K562 (cell line): ENCODE results near the gene FUNDC2. TPM values are rescaled to one million over a fixed set of nuclear protein-coding genes. Genes with fewer than 3 reads are reported as not detected.

Experiments
- CREM ChIP-seq: IDR thresholded peaks from 2 replicates; pipeline ENCODE4 v1.6.1; 2014; ENCODE audit warnings: antibody characterized with exemption, low read depth
- DACH1 ChIP-seq: fragments of 450-650 bp; IDR thresholded peaks from 2 replicates; pipeline ENCODE4 v1.6.1; 2018; ENCODE audit not compliant: partially characterized antibody
- GABPB1 ChIP-seq: sonication (generic); formaldehyde crosslinking; IDR thresholded peaks from 2 replicates; pipeline ENCODE4 v1.8.0; 2022; ENCODE audit warnings: mild to moderate bottlenecking, missing genetic modification reagents
- HLTF ChIP-seq: fragments of 450-650 bp; IDR thresholded peaks from 2 replicates; pipeline ENCODE4 v1.6.1; 2016
- MEIS2 ChIP-seq: fragments of 450-650 bp; IDR thresholded peaks from 2 replicates; pipeline ENCODE4 v1.6.1; 2014; ENCODE audit warnings: mild to moderate bottlenecking; ENCODE audit not compliant: partially characterized antibody
- MTA1 ChIP-seq: fragments of 450-650 bp; IDR thresholded peaks from 2 replicates; pipeline ENCODE4 v1.6.1; 2017; ENCODE audit warnings: borderline replicate concordance
- MYBL2 ChIP-seq, 2 experiments: fragments of 450-650 bp in 1 of 2; sonication (generic) in 1 of 2; formaldehyde crosslinking in 1 of 2; IDR thresholded peaks; 2 replicates each; pipeline versions ENCODE4 v1.6.1 to v1.8.1; 2017 to 2022; ENCODE audit warnings: borderline replicate concordance in 1 of 2, inconsistent platforms in 1 of 2, low read depth in 1 of 2, mild to moderate bottlenecking in 1 of 2, missing genetic modification reagents in 1 of 2, moderate library complexity in 1 of 2
- MYC ChIP-seq, 2 experiments: fragments of 250-450 bp in 1 of 2; sonication (Bioruptor Pico) in 1 of 2; IDR thresholded peaks; 2 replicates each; pipeline versions ENCODE4 v1.5.1 to v1.6.1; 2012 to 2021; ENCODE audit warnings: low read depth in 2 of 2, borderline replicate concordance in 1 of 2, improper control_type of control experiment in 1 of 2, low read length in 1 of 2, mild to moderate bottlenecking in 1 of 2, moderate library complexity in 1 of 2
- NFIC ChIP-seq: fragments of 450-650 bp; IDR thresholded peaks from 2 replicates; pipeline ENCODE4 v1.6.1; 2017; ENCODE audit warnings: mild to moderate bottlenecking, inconsistent platforms
- SAFB2 ChIP-seq: fragments of 200-400 bp; formaldehyde crosslinking; IDR thresholded peaks from 2 replicates; pipeline ENCODE4 v1.6.1; 2018; ENCODE audit warnings: borderline replicate concordance, low read length, low read depth, moderate library complexity; ENCODE audit not compliant: severe bottlenecking
- ZNF212 ChIP-seq: fragments of 450-650 bp; formaldehyde crosslinking; IDR thresholded peaks from 2 replicates; pipeline ENCODE4 v1.4.0; 2020; ENCODE audit warnings: mild to moderate bottlenecking
- polyA plus RNA-seq, 8 experiments: library from polyadenylated mRNA; depleted of rRNA in 4 of 8; stranded (reverse) in 5 of 8; unstranded in 3 of 8; fragments of >200 nt; fragmentation: Nextera tagmentation in 2 of 8; fragmentation: Illumina TruSeq in 1 of 8; extraction: Ambion mirVana in 2 of 8; extraction: Trizol in 1 of 8; gene quantifications; 2 replicates each; pipeline versions ENCODE4 v1.2.1 to v1.2.3, GENCODE V29; 2011 to 2014; ENCODE audit warnings: inconsistent platforms in 1 of 8, missing spikeins in 1 of 8
- total RNA-seq, 7 experiments: library from RNA; depleted of rRNA in 6 of 7; stranded (reverse); fragments of >200 nt in 6 of 7; fragmentation: Illumina TruSeq in 2 of 7; extraction: Trizol in 2 of 7; gene quantifications; 2 replicates each; pipeline versions ENCODE4 v1.2.1 to v1.2.3, GENCODE V29; 2011 to 2021; ENCODE audit warnings: low replicate concordance in 1 of 7
- TF ChIP-seq, protein P1 (sequence below): fragments of 250-450 bp; sonication (Bioruptor Pico); IDR thresholded peaks from 2 replicates; pipeline ENCODE4 v1.5.0; 2022; ENCODE audit warnings: mild to moderate bottlenecking
- TF ChIP-seq, protein P2 (sequence below): fragments of 450-650 bp; formaldehyde crosslinking; IDR thresholded peaks from 2 replicates; pipeline ENCODE4 v1.4.0; 2020; ENCODE audit warnings: mild to moderate bottlenecking, mixed read lengths
- TF ChIP-seq, protein P3 (sequence below), 3 experiments: IDR thresholded peaks in 2 of 3; conservative IDR thresholded peaks in 1 of 3; 2 replicates each; pipeline ENCODE4 v1.5.1; 2011 to 2012; ENCODE audit warnings: low read length in 3 of 3, mild to moderate bottlenecking in 3 of 3, control low read depth in 2 of 3, improper control_type of control experiment in 1 of 3, inconsistent platforms in 1 of 3, low read depth in 1 of 3, mixed read lengths in 1 of 3, moderate library complexity in 1 of 3; ENCODE audit not compliant: insufficient read depth in 2 of 3
- TF ChIP-seq, protein P4 (sequence below): IDR thresholded peaks from 2 replicates; pipeline ENCODE4 v1.6.1; 2011; ENCODE audit warnings: borderline replicate concordance, low read depth, mild to moderate bottlenecking, moderate library complexity, low read length; ENCODE audit not compliant: insufficient read depth, poor library complexity, severe bottlenecking
- TF ChIP-seq, protein P5 (sequence below): fragments of 250-450 bp; sonication (Bioruptor Pico); IDR thresholded peaks from 2 replicates; pipeline ENCODE4 v1.5.0; 2021

The FUNDC2 gene
- total and polyA plus RNA-seq, 9 of the 15 experiments (the other 6 are each of a cell fraction or from before 2014, with no cell fraction given): 50.6 to 235 (median 123) TPM

DNA sequence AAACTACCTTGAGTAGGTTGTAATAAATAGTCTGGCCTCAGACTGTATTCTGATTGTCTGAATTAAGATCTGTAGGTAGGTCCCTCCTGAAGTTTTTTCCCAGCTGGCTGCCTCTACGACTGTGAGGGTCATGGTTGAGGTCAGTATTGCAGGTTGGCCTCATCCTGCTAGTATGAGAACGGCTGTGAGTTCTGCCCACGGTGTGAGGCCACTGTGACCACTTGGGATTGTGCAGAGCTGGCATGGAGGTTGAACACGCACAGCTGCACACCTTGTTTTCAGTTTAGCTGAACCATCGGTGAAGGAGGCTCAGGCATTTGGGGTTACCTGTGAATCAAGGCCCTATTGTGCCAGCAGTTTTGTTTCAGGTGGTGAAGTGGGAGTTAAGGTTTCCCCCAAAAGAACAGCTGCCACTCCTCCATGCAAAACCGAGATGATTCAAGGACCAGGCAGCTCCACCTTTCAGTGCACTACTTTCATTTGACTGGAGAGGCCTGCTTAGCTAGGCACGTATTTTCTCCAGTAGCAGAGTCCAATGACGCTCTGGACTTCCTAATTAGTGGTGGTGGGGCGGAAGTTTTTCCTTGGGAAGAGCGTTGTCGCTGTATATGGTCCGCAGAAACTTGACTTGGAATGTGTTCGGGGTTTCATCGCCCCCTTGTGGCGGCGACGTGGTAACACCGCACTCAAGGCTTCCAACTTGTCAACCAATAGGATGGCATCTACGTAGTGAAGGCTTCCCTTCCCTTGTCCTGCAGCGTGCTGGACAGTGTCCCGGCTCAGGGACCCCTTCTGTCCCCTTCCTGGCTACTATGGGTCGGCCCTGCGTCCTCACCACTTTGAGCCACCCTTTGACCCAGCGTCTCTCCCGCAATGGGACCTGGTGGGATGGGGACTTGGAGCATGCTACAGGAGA, 30.5 kb downstream of the FUNDC2 start (continued):
- TF ChIP-seq, protein P1, sequence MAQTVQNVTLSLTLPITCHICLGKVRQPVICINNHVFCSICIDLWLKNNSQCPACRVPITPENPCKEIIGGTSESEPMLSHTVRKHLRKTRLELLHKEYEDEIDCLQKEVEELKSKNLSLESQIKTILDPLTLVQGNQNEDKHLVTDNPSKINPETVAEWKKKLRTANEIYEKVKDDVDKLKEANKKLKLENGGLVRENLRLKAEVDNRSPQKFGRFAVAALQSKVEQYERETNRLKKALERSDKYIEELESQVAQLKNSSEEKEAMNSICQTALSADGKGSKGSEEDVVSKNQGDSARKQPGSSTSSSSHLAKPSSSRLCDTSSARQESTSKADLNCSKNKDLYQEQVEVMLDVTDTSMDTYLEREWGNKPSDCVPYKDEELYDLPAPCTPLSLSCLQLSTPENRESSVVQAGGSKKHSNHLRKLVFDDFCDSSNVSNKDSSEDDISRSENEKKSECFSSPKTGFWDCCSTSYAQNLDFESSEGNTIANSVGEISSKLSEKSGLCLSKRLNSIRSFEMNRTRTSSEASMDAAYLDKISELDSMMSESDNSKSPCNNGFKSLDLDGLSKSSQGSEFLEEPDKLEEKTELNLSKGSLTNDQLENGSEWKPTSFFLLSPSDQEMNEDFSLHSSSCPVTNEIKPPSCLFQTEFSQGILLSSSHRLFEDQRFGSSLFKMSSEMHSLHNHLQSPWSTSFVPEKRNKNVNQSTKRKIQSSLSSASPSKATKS: no peak
- TF ChIP-seq CREM (peak; percentile 83), NFIC (no peak), DACH1 (no peak), SAFB2 (no peak), ZNF212 (CRISPR knock-in tag) (no peak), GABPB1 (CRISPR knock-in tag) (no peak), HLTF (no peak), MYBL2 (IDR thresholded peaks at IDR 0.05; ENCODE audit: low read depth) (no peak), MYBL2 (CRISPR knock-in tag; IDR thresholded peaks at IDR 0.05; ENCODE audit: borderline replicate concordance) (no peak), MYC (IDR thresholded peaks at IDR 0.05; ENCODE audit: low read depth, low read length) (0 out of 2 replicates have a peak, but pooled peaks have one; percentile 17), MYC (CRISPR knock-in tag; IDR thresholded peaks at IDR 0.05; ENCODE audit: borderline replicate concordance, low read depth) (no peak), MTA1 (no peak), MEIS2 (no peak)
- TF ChIP-seq, protein P2, sequence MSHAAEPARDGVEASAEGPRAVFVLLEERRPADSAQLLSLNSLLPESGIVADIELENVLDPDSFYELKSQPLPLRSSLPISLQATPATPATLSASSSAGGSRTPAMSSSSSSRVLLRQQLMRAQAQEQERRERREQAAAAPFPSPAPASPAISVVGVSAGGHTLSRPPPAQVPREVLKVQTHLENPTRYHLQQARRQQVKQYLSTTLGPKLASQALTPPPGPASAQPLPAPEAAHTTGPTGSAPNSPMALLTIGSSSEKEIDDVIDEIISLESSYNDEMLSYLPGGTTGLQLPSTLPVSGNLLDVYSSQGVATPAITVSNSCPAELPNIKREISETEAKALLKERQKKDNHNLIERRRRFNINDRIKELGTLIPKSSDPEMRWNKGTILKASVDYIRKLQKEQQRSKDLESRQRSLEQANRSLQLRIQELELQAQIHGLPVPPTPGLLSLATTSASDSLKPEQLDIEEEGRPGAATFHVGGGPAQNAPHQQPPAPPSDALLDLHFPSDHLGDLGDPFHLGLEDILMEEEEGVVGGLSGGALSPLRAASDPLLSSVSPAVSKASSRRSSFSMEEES (CRISPR knock-in tag): no peak
- TF ChIP-seq, protein P3, sequence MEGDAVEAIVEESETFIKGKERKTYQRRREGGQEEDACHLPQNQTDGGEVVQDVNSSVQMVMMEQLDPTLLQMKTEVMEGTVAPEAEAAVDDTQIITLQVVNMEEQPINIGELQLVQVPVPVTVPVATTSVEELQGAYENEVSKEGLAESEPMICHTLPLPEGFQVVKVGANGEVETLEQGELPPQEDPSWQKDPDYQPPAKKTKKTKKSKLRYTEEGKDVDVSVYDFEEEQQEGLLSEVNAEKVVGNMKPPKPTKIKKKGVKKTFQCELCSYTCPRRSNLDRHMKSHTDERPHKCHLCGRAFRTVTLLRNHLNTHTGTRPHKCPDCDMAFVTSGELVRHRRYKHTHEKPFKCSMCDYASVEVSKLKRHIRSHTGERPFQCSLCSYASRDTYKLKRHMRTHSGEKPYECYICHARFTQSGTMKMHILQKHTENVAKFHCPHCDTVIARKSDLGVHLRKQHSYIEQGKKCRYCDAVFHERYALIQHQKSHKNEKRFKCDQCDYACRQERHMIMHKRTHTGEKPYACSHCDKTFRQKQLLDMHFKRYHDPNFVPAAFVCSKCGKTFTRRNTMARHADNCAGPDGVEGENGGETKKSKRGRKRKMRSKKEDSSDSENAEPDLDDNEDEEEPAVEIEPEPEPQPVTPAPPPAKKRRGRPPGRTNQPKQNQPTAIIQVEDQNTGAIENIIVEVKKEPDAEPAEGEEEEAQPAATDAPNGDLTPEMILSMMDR (IDR thresholded peaks at IDR 0.05 in 2 of 3, conservative IDR thresholded peaks at IDR 0.05 in 1 of 3; ENCODE audit: insufficient read depth in 2 of 3, low read depth in 1 of 3, low read length in 3 of 3): peak; percentile 72 to 84 (median 76)
- TF ChIP-seq, protein P4, sequence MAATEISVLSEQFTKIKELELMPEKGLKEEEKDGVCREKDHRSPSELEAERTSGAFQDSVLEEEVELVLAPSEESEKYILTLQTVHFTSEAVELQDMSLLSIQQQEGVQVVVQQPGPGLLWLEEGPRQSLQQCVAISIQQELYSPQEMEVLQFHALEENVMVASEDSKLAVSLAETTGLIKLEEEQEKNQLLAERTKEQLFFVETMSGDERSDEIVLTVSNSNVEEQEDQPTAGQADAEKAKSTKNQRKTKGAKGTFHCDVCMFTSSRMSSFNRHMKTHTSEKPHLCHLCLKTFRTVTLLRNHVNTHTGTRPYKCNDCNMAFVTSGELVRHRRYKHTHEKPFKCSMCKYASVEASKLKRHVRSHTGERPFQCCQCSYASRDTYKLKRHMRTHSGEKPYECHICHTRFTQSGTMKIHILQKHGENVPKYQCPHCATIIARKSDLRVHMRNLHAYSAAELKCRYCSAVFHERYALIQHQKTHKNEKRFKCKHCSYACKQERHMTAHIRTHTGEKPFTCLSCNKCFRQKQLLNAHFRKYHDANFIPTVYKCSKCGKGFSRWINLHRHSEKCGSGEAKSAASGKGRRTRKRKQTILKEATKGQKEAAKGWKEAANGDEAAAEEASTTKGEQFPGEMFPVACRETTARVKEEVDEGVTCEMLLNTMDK: peak; percentile 53
- TF ChIP-seq, protein P5, sequence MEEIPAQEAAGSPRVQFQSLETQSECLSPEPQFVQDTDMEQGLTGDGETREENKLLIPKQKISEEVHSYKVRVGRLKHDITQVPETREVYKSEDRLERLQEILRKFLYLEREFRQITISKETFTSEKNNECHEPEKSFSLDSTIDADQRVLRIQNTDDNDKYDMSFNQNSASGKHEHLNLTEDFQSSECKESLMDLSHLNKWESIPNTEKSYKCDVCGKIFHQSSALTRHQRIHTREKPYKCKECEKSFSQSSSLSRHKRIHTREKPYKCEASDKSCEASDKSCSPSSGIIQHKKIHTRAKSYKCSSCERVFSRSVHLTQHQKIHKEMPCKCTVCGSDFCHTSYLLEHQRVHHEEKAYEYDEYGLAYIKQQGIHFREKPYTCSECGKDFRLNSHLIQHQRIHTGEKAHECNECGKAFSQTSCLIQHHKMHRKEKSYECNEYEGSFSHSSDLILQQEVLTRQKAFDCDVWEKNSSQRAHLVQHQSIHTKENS (CRISPR knock-in tag): no peak
